HepG2 (cell line): ENCODE measurements around the gene GNAI2. TPM values are rescaled to one million over a fixed set of nuclear protein-coding genes. Genes with fewer than 3 reads are reported as not detected.
A peak's percentile ranks its signal among the peaks of the same experiment; 100 is the strongest.

ENCODE experiments used
- HOXA3 ChIP-seq: sonication (generic); formaldehyde crosslinking; IDR thresholded peaks from 2 replicates; pipeline ENCODE4 v1.5.0; 2020; ENCODE audit warnings: missing genetic modification reagents
- KLF6 ChIP-seq: IDR thresholded peaks from 2 replicates; pipeline ENCODE4 v1.8.0; 2016; ENCODE audit warnings: missing biosample characterization, missing genetic modification reagents
- MAFK ChIP-seq, 2 experiments: IDR thresholded peaks in 1 of 2; conservative IDR thresholded peaks in 1 of 2; 2 replicates each; pipeline ENCODE4 v1.6.1; 2011; ENCODE audit warnings: improper control_type of control experiment in 2 of 2, low read length in 2 of 2
- MIXL1 ChIP-seq: IDR thresholded peaks from 2 replicates; pipeline ENCODE4 v1.6.1; 2016
- PHF8 ChIP-seq: sonication (generic); formaldehyde crosslinking; IDR thresholded peaks from 2 replicates; pipeline ENCODE4 v1.5.0; 2020; ENCODE audit warnings: missing genetic modification reagents
- POLR2G ChIP-seq: fragments of 200-400 bp; formaldehyde crosslinking; IDR thresholded peaks from 2 replicates; pipeline ENCODE4 v1.6.1; 2018; ENCODE audit warnings: mild to moderate bottlenecking, low read depth, low read length, moderate library complexity
- SIX4 ChIP-seq: sonication (generic); formaldehyde crosslinking; IDR thresholded peaks from 2 replicates; pipeline ENCODE4 v1.4.0; 2020; ENCODE audit warnings: missing genetic modification reagents
- SRSF4 ChIP-seq: fragments of 200-400 bp; formaldehyde crosslinking; IDR thresholded peaks from one replicate; pipeline ENCODE4 v1.6.1; 2018; ENCODE audit warnings: mild to moderate bottlenecking, low read depth, low read length, moderate library complexity; ENCODE audit not compliant: poor library complexity, severe bottlenecking
- ZFP1 ChIP-seq: IDR thresholded peaks from 2 replicates; pipeline ENCODE4 v1.6.1; 2016
- ZKSCAN8 ChIP-seq: IDR thresholded peaks from 2 replicates; pipeline ENCODE4 v1.6.1; 2016; ENCODE audit warnings: borderline replicate concordance, missing genetic modification reagents, missing compliant biosample characterization
- ZNF121 ChIP-seq: sonication (generic); formaldehyde crosslinking; IDR thresholded peaks from 2 replicates; pipeline ENCODE4 v1.5.0; 2020; ENCODE audit warnings: mild to moderate bottlenecking, missing genetic modification reagents
- ZNF224 ChIP-seq: sonication (generic); formaldehyde crosslinking; IDR thresholded peaks from 2 replicates; pipeline ENCODE4 v1.5.0; 2020; ENCODE audit warnings: mild to moderate bottlenecking, missing genetic modification reagents
- ZNF296 ChIP-seq: sonication (generic); formaldehyde crosslinking; conservative IDR thresholded peaks from 2 replicates; pipeline ENCODE4 v1.5.0; 2020; ENCODE audit warnings: mild to moderate bottlenecking, missing genetic modification reagents
- ZNF557 ChIP-seq: sonication (generic); formaldehyde crosslinking; IDR thresholded peaks from 2 replicates; pipeline ENCODE4 v1.4.0; 2020; ENCODE audit warnings: missing genetic modification reagents
- ZNF567 ChIP-seq: sonication (generic); formaldehyde crosslinking; IDR thresholded peaks from 2 replicates; pipeline ENCODE4 v1.8.1; 2023; ENCODE audit warnings: mild to moderate bottlenecking, missing genetic modification reagents, borderline replicate concordance
- ZNF598 ChIP-seq: sonication (generic); formaldehyde crosslinking; IDR thresholded peaks from 2 replicates; pipeline ENCODE4 v1.5.1; 2020; ENCODE audit warnings: mild to moderate bottlenecking, missing genetic modification reagents, borderline replicate concordance
- ZNF770 ChIP-seq: sonication (generic); formaldehyde crosslinking; IDR thresholded peaks from 2 replicates; pipeline ENCODE4 v1.5.0; 2020; ENCODE audit warnings: mild to moderate bottlenecking, missing genetic modification reagents
- polyA plus RNA-seq, 8 experiments: library from polyadenylated mRNA; depleted of rRNA in 3 of 8; stranded (reverse) in 7 of 8; unstranded in 1 of 8; fragments of >200 nt; fragmentation: Illumina TruSeq in 4 of 8; extraction: Trizol in 4 of 8; gene quantifications; 2 replicates each; pipeline versions ENCODE4 v1.2.1 to v1.2.3, GENCODE V29; 2011 to 2016; ENCODE audit warnings: low read depth in 4 of 8, missing spikeins in 1 of 8, mixed read lengths in 1 of 8; ENCODE audit not compliant: insufficient read depth in 1 of 8
- total RNA-seq, 5 experiments: library from RNA; depleted of rRNA; stranded (reverse); fragments of >200 nt; fragmentation: Illumina TruSeq; extraction: Trizol; gene quantifications; 2 replicates each; pipeline ENCODE4 v1.2.3, GENCODE V29; 2016; ENCODE audit warnings: low read depth in 1 of 5
- TF ChIP-seq, protein P1 (sequence below): sonication (generic); formaldehyde crosslinking; IDR thresholded peaks from 2 replicates; pipeline ENCODE4 v1.5.0; 2020; ENCODE audit warnings: mild to moderate bottlenecking, missing genetic modification reagents
- TF ChIP-seq, protein P2 (sequence below): sonication (generic); formaldehyde crosslinking; IDR thresholded peaks from 2 replicates; pipeline ENCODE4 v1.4.0; 2020; ENCODE audit warnings: missing genetic modification reagents, borderline replicate concordance
- TF ChIP-seq, protein P3 (sequence below): sonication (generic); formaldehyde crosslinking; conservative IDR thresholded peaks from 2 replicates; pipeline ENCODE4 v1.5.0; 2020; ENCODE audit warnings: missing genetic modification reagents

The GNAI2 gene
- total and polyA plus RNA-seq, 2 of the 13 experiments (the other 11 are each of a cell fraction or from before 2014, with no cell fraction given) = 51.1 to 66.2 TPM

- TF ChIP-seq HOXA3 (CRISPR knock-in tag) = peak; percentile 56
- TF ChIP-seq, protein P1, sequence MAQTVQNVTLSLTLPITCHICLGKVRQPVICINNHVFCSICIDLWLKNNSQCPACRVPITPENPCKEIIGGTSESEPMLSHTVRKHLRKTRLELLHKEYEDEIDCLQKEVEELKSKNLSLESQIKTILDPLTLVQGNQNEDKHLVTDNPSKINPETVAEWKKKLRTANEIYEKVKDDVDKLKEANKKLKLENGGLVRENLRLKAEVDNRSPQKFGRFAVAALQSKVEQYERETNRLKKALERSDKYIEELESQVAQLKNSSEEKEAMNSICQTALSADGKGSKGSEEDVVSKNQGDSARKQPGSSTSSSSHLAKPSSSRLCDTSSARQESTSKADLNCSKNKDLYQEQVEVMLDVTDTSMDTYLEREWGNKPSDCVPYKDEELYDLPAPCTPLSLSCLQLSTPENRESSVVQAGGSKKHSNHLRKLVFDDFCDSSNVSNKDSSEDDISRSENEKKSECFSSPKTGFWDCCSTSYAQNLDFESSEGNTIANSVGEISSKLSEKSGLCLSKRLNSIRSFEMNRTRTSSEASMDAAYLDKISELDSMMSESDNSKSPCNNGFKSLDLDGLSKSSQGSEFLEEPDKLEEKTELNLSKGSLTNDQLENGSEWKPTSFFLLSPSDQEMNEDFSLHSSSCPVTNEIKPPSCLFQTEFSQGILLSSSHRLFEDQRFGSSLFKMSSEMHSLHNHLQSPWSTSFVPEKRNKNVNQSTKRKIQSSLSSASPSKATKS (CRISPR knock-in tag) = no peak
- peak; percentile 48 for TF ChIP-seq PHF8 (CRISPR knock-in tag)
- no peak for TF ChIP-seq SIX4 (CRISPR knock-in tag)
- TF ChIP-seq KLF6 (CRISPR knock-in tag) = no peak
- TF ChIP-seq, protein P2, sequence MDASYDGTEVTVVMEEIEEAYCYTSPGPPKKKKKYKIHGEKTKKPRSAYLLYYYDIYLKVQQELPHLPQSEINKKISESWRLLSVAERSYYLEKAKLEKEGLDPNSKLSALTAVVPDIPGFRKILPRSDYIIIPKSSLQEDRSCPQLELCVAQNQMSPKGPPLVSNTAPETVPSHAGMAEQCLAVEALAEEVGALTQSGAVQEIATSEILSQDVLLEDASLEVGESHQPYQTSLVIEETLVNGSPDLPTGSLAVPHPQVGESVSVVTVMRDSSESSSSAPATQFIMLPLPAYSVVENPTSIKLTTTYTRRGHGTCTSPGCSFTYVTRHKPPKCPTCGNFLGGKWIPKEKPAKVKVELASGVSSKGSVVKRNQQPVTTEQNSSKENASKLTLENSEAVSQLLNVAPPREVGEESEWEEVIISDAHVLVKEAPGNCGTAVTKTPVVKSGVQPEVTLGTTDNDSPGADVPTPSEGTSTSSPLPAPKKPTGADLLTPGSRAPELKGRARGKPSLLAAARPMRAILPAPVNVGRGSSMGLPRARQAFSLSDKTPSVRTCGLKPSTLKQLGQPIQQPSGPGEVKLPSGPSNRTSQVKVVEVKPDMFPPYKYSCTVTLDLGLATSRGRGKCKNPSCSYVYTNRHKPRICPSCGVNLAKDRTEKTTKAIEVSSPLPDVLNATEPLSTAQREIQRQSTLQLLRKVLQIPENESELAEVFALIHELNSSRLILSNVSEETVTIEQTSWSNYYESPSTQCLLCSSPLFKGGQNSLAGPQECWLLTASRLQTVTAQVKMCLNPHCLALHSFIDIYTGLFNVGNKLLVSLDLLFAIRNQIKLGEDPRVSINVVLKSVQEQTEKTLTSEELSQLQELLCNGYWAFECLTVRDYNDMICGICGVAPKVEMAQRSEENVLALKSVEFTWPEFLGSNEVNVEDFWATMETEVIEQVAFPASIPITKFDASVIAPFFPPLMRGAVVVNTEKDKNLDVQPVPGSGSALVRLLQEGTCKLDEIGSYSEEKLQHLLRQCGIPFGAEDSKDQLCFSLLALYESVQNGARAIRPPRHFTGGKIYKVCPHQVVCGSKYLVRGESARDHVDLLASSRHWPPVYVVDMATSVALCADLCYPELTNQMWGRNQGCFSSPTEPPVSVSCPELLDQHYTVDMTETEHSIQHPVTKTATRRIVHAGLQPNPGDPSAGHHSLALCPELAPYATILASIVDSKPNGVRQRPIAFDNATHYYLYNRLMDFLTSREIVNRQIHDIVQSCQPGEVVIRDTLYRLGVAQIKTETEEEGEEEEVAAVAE (CRISPR knock-in tag) = peak; percentile 71
- peak; percentile 87 for TF ChIP-seq POLR2G
- peak; percentile 100 for TF ChIP-seq ZNF121
- TF ChIP-seq ZNF567 (CRISPR knock-in tag) = 0 out of 2 replicates have a peak, but pooled peaks have one; percentile 52
- TF ChIP-seq MAFK (conservative IDR thresholded peaks at IDR 0.05 in 1 of 2, IDR thresholded peaks at IDR 0.05 in 1 of 2; ENCODE audit: low read length in 2 of 2) = no peak
- 0 out of 2 replicates have a peak, but pooled peaks have one; percentile 14 for TF ChIP-seq ZNF598
- TF ChIP-seq, protein P3, sequence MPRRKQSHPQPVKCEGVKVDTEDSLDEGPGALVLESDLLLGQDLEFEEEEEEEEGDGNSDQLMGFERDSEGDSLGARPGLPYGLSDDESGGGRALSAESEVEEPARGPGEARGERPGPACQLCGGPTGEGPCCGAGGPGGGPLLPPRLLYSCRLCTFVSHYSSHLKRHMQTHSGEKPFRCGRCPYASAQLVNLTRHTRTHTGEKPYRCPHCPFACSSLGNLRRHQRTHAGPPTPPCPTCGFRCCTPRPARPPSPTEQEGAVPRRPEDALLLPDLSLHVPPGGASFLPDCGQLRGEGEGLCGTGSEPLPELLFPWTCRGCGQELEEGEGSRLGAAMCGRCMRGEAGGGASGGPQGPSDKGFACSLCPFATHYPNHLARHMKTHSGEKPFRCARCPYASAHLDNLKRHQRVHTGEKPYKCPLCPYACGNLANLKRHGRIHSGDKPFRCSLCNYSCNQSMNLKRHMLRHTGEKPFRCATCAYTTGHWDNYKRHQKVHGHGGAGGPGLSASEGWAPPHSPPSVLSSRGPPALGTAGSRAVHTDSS (CRISPR knock-in tag) = no peak
- TF ChIP-seq ZFP1 = no peak
- TF ChIP-seq ZKSCAN8 (CRISPR knock-in tag) = peak; percentile 38; the same call in 1 of the 2 replicates
- TF ChIP-seq ZNF770 = no peak
- TF ChIP-seq SRSF4 = no peak
- TF ChIP-seq MIXL1 (CRISPR knock-in tag) = peak; percentile 89
- TF ChIP-seq ZNF557 (CRISPR knock-in tag) = no peak
- no peak for TF ChIP-seq ZNF296 (CRISPR knock-in tag)
- TF ChIP-seq ZNF224 = 0 out of 2 replicates have a peak, but pooled peaks have one; percentile 67
Measured at GRCh38 chr3:50201573-50202315, 34.3 kb upstream of the GNAI2 start (continued).
